ENCODE results near the gene ZFP36L1.

- TF ChIP-seq ZNF251 (CRISPR knock-in tag; IDR thresholded peaks at IDR 0.05) = no peak
- no peak for TF ChIP-seq NFATC3 (CRISPR knock-in tag; IDR thresholded peaks at IDR 0.05)
- no peak for TF ChIP-seq HOXA7 (CRISPR knock-in tag; IDR thresholded peaks at IDR 0.05)
- TF ChIP-seq ZNF512B (CRISPR knock-in tag; IDR thresholded peaks at IDR 0.05; ENCODE audit: borderline replicate concordance) = no peak
- no peak for TF ChIP-seq RFX5 (IDR thresholded peaks at IDR 0.05; ENCODE audit: low read depth, low read length)
- TF ChIP-seq NFYB (CRISPR knock-in tag; IDR thresholded peaks at IDR 0.05) = no peak
- no peak for TF ChIP-seq ZNF549 (CRISPR knock-in tag; IDR thresholded peaks at IDR 0.05)
Observed at GRCh38 chr14:68744613-68745012, 48.3 kb downstream of the ZFP36L1 start.

Data from HepG2 (cell line).